Naive B cell (primary cell): Measurements from ENCODE around the gene CDK5RAP2. TPM values are rescaled to one million over a fixed set of nuclear protein-coding genes. Genes with fewer than 3 reads are reported as not detected.

Source experiments
- ATAC-seq, 2 donors: fragments of 150-1000 bp; cut with Tn5 transposase; 2 replicates each; pipeline ENCODE4 v1.10.0; 2021; ENCODE audit warnings: low read depth in 2 of 2, mild to moderate bottlenecking in 2 of 2, moderate library complexity in 2 of 2
- DNase-seq: peaks from one replicate; pipeline ENCODE4 v3.0.0; 2022
- H3K27ac Mint-ChIP-seq, 6 donors: one replicate each; pipeline ENCODE4 v1.8.0; 2020 to 2022; ENCODE audit warnings: mild to moderate bottlenecking in 6 of 6, mixed read lengths in 6 of 6, moderate library complexity in 5 of 6, inconsistent platforms in 2 of 6
- H3K27me3 Mint-ChIP-seq, 3 donors: one replicate each; pipeline ENCODE4 v1.8.0; 2021 to 2022; ENCODE audit warnings: mixed read lengths in 3 of 3, mild to moderate bottlenecking in 1 of 3
- H3K36me3 Mint-ChIP-seq, 2 donors: one replicate each; pipeline ENCODE4 v1.8.0; 2020 to 2022; ENCODE audit warnings: mixed read lengths in 2 of 2, inconsistent platforms in 1 of 2, mild to moderate bottlenecking in 1 of 2
- H3K4me1 Mint-ChIP-seq, 3 donors: one replicate each; pipeline ENCODE4 v1.8.0; 2020 to 2022; ENCODE audit warnings: mixed read lengths in 3 of 3, inconsistent platforms in 1 of 3, mild to moderate bottlenecking in 1 of 3, moderate library complexity in 1 of 3
- H3K4me3 Mint-ChIP-seq, 8 donors: one replicate each; pipeline ENCODE4 v1.8.0; 2020 to 2022; ENCODE audit warnings: mild to moderate bottlenecking in 8 of 8, mixed read lengths in 8 of 8, moderate library complexity in 8 of 8, inconsistent platforms in 2 of 8
- H3K9me3 Mint-ChIP-seq, 7 donors: one replicate each; pipeline ENCODE4 v1.8.0; 2020 to 2022; ENCODE audit warnings: mixed read lengths in 7 of 7, mild to moderate bottlenecking in 5 of 7, inconsistent platforms in 2 of 7, moderate library complexity in 1 of 7
- polyA plus RNA-seq, 6 donors: library from polyadenylated mRNA; unstranded; fragments of 300-500 nt; fragmentation: Illumina TruSeq; gene quantifications; one replicate each; pipeline ENCODE4 v1.2.3, GENCODE V29; 2021; ENCODE audit warnings: low read depth in 6 of 6

CDK5RAP2 gene
- polyA plus RNA-seq, 6 donors from 2014 or later = 10.5 to 45.0 (median 26.7) TPM

GRCh38 chr9:120454467-120454866 lies 125.5 kb downstream of the CDK5RAP2 start:
- DNase-seq (no peak), ATAC-seq (no peak)
- peaks cover 69 to 76% of the 10 kb centered on the region in 2 donors for H3K36me3 Mint-ChIP-seq
- H3K27ac Mint-ChIP-seq = no peak overlapping the region
- H3K4me3 Mint-ChIP-seq = no peak overlapping the region
- no peaks in the 10 kb centered on the region for H3K27me3 Mint-ChIP-seq
- peaks cover 0 to 2% (median 0%) of the 10 kb centered on the region in 7 donors for H3K9me3 Mint-ChIP-seq
- H3K4me1 Mint-ChIP-seq = no peaks in the 10 kb centered on the region

- ATAC-seq = no peak
- peaks cover 69 to 79% of the 10 kb centered on the region in 2 donors for H3K36me3 Mint-ChIP-seq
- peaks cover 4 to 5% (median 5%) of the 10 kb centered on the region in 3 donors for H3K4me1 Mint-ChIP-seq
- no peak for DNase-seq
- no peak overlapping the region for H3K27ac Mint-ChIP-seq
- peaks cover 0 to 2% (median 0%) of the 10 kb centered on the region in 7 donors for H3K9me3 Mint-ChIP-seq
- no peak overlapping the region for H3K4me3 Mint-ChIP-seq
- H3K27me3 Mint-ChIP-seq = no peaks in the 10 kb centered on the region
Measured at GRCh38 chr9:120453792-120454191, 126.2 kb downstream of the CDK5RAP2 start.

- H3K27ac Mint-ChIP-seq = no peak overlapping the region
- no peaks in the 10 kb centered on the region for H3K27me3 Mint-ChIP-seq
- ATAC-seq (no peak), DNase-seq (no peak)
- peaks cover 67 to 76% of the 10 kb centered on the region in 2 donors for H3K36me3 Mint-ChIP-seq
- H3K4me1 Mint-ChIP-seq = peaks cover 12 to 15% (median 14%) of the 10 kb centered on the region in 3 donors
- no peak overlapping the region for H3K4me3 Mint-ChIP-seq
- H3K9me3 Mint-ChIP-seq = peaks cover 0 to 2% (median 0%) of the 10 kb centered on the region in 7 donors
Measured at GRCh38 chr9:120452631-120453030, 127.3 kb downstream of the CDK5RAP2 start.

GRCh38 chr9:120450916-120451315 lies 129.1 kb downstream of the CDK5RAP2 start:
- Mint-ChIP-seq H3K27ac (no peak overlapping the region), H3K9me3 (peaks cover 0 to 5% (median 0%) of the 10 kb centered on the region in 7 donors), H3K4me3 (no peak overlapping the region), H3K36me3 (peaks cover 51 to 67% of the 10 kb centered on the region in 2 donors), H3K4me1 (peaks cover 16 to 24% (median 21%) of the 10 kb centered on the region in 3 donors), H3K27me3 (no peaks in the 10 kb centered on the region)
- DNase-seq (no peak), ATAC-seq (no peak)

GRCh38 chr9:120449566-120449965 lies 130.4 kb downstream of the CDK5RAP2 start:
- no peak overlapping the region for H3K27ac Mint-ChIP-seq
- ATAC-seq (no peak), DNase-seq (no peak)
- H3K36me3 Mint-ChIP-seq = peaks cover 37 to 55% of the 10 kb centered on the region in 2 donors
- H3K4me3 Mint-ChIP-seq = no peak overlapping the region
- peaks cover 16 to 24% (median 21%) of the 10 kb centered on the region in 3 donors for H3K4me1 Mint-ChIP-seq
- no peaks in the 10 kb centered on the region for H3K27me3 Mint-ChIP-seq
- H3K9me3 Mint-ChIP-seq = peaks cover 0 to 5% (median 0%) of the 10 kb centered on the region in 7 donors

- Mint-ChIP-seq H3K4me1 (peaks cover 16 to 24% (median 21%) of the 10 kb centered on the region in 3 donors), H3K27me3 (no peaks in the 10 kb centered on the region), H3K9me3 (peaks cover 0 to 5% (median 0%) of the 10 kb centered on the region in 7 donors), H3K4me3 (peak overlapping the region in 2 of 8 donors; percentile 10 to 49), H3K36me3 (peaks cover 30 to 53% of the 10 kb centered on the region in 2 donors), H3K27ac (peak overlapping the region in 3 of 6 donors; percentile 0 to 40 (median 2))
- ATAC-seq = no peak
- DNase-seq = no peak
Measured at GRCh38 chr9:120447959-120448500, 131.9 kb downstream of the CDK5RAP2 start.

GRCh38 chr9:120446671-120447070 lies 133.3 kb downstream of the CDK5RAP2 start:
- Mint-ChIP-seq H3K36me3 (peaks cover 26 to 47% of the 10 kb centered on the region in 2 donors), H3K4me1 (peaks cover 16 to 31% (median 21%) of the 10 kb centered on the region in 3 donors), H3K27me3 (no peaks in the 10 kb centered on the region), H3K4me3 (peak overlapping the region in 5 of 8 donors; percentile 7 to 58 (median 30)), H3K9me3 (peaks cover 0 to 5% (median 0%) of the 10 kb centered on the region in 7 donors), H3K27ac (peak overlapping the region in 4 of 6 donors; percentile 8 to 89 (median 56))
- ATAC-seq (no peak), DNase-seq (no peak)

GRCh38 chr9:120443976-120444375 lies 136.0 kb downstream of the CDK5RAP2 start:
- Mint-ChIP-seq H3K27me3 (no peaks in the 10 kb centered on the region), H3K4me3 (no peak overlapping the region), H3K27ac (no peak overlapping the region), H3K4me1 (peaks cover 13 to 28% (median 22%) of the 10 kb centered on the region in 3 donors), H3K36me3 (peaks cover 29 to 36% of the 10 kb centered on the region in 2 donors), H3K9me3 (peaks cover 0 to 5% (median 0%) of the 10 kb centered on the region in 7 donors)
- no peak for DNase-seq
- ATAC-seq = no peak

GRCh38 chr9:120443489-120443888 lies 136.5 kb downstream of the CDK5RAP2 start:
- no peak for ATAC-seq
- Mint-ChIP-seq H3K27me3 (no peaks in the 10 kb centered on the region), H3K4me1 (peaks cover 9 to 23% (median 17%) of the 10 kb centered on the region in 3 donors), H3K9me3 (peaks cover 0 to 5% (median 0%) of the 10 kb centered on the region in 7 donors), H3K27ac (peak overlapping the region in 3 of 6 donors; percentile 2 to 67 (median 16)), H3K4me3 (no peak overlapping the region), H3K36me3 (peaks cover 27 to 36% of the 10 kb centered on the region in 2 donors)
- no peak for DNase-seq

- Mint-ChIP-seq H3K36me3 (peaks cover 20 to 30% of the 10 kb centered on the region in 2 donors), H3K27ac (peak overlapping the region in 4 of 6 donors; percentile 4 to 73 (median 32)), H3K9me3 (peaks cover 0 to 5% (median 0%) of the 10 kb centered on the region in 7 donors), H3K27me3 (no peaks in the 10 kb centered on the region), H3K4me3 (no peak overlapping the region), H3K4me1 (peaks cover under 1 to 15% (median 13%) of the 10 kb centered on the region in 3 donors)
- no peak for ATAC-seq
- no peak for DNase-seq
Measured at GRCh38 chr9:120442308-120442995, 137.5 kb downstream of the CDK5RAP2 start.

- H3K27me3 Mint-ChIP-seq = no peaks in the 10 kb centered on the region
- H3K4me3 Mint-ChIP-seq = no peak overlapping the region
- H3K9me3 Mint-ChIP-seq = peaks cover 0 to 3% (median 0%) of the 10 kb centered on the region in 7 donors
- H3K4me1 Mint-ChIP-seq = peaks cover 0 to 13% (median 8%) of the 10 kb centered on the region in 3 donors
- H3K27ac Mint-ChIP-seq = peak overlapping the region; percentile 2 to 73 (median 12)
- H3K36me3 Mint-ChIP-seq = peaks cover 20 to 27% of the 10 kb centered on the region in 2 donors
- ATAC-seq = no peak
- no peak for DNase-seq
Measured at GRCh38 chr9:120441426-120442307, 138.3 kb downstream of the CDK5RAP2 start.

GRCh38 chr9:120440791-120441190 lies 139.2 kb downstream of the CDK5RAP2 start:
- no peaks in the 10 kb centered on the region for H3K9me3 Mint-ChIP-seq
- peaks cover 0 to 7% (median 3%) of the 10 kb centered on the region in 3 donors for H3K4me1 Mint-ChIP-seq
- H3K27me3 Mint-ChIP-seq = no peaks in the 10 kb centered on the region
- DNase-seq = no peak
- peaks cover 20 to 23% of the 10 kb centered on the region in 2 donors for H3K36me3 Mint-ChIP-seq
- H3K27ac Mint-ChIP-seq = peak overlapping the region in 1 of 6 donors; percentile 2
- H3K4me3 Mint-ChIP-seq = no peak overlapping the region
- ATAC-seq = no peak

- H3K4me1 Mint-ChIP-seq = peaks cover 0 to 7% (median 7%) of the 10 kb centered on the region in 3 donors
- peak overlapping the region in 2 of 6 donors; percentile 24 to 52 for H3K27ac Mint-ChIP-seq
- H3K9me3 Mint-ChIP-seq = no peaks in the 10 kb centered on the region
- no peaks in the 10 kb centered on the region for H3K27me3 Mint-ChIP-seq
- H3K4me3 Mint-ChIP-seq = no peak overlapping the region
- DNase-seq (no peak), ATAC-seq (no peak)
- peaks cover 23 to 26% of the 10 kb centered on the region in 2 donors for H3K36me3 Mint-ChIP-seq
Measured at GRCh38 chr9:120439926-120440325, 140.0 kb downstream of the CDK5RAP2 start.
